ENCODE data around the gene G6PC2. TPM values are rescaled to one million over a fixed set of nuclear protein-coding genes. Genes with fewer than 3 reads are reported as not detected.

Gene G6PC2
- total RNA-seq, 1 experiment from 2014 or later: not detected

DNA sequence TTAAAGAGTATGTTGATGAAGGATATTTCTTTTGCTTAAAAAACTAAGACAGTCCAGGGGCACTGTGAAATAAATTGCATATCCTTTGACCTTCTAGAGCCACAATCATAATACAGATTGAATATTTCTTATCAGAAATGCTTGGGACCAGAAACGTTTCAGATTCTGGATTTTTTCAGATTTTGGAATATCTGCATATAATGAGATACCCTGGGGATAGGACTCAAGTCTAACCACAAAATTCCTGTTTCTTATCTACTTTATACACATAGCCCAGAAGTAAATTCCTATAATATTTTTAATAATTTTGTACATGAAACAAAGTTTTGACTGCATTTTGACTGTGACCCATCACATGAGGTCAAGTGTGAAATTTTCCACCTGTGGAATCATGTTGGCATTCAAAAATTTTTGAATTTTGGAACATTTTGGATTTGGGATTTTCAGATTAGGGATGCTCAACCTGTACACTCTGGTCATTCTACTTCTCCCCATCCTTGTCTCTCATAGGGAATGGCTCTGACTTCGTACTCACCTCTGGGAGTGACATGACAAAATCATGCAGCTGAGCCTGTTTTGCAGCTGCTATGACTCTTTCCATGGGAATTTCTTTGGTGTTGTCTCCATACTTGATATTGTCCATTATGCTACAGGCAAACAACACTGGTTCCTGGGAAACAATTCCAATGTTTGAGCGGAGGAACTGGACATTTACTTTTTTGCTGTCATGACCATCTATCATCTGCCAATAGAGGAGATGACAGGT, 25.7 kb downstream of the G6PC2 start:
- ATAC-seq (no peak), DNase-seq (ENCODE audit: low spot score) (no peak)
- H3K4me1 Mint-ChIP-seq: peaks cover 11% of the 10 kb centered on the region

DNA sequence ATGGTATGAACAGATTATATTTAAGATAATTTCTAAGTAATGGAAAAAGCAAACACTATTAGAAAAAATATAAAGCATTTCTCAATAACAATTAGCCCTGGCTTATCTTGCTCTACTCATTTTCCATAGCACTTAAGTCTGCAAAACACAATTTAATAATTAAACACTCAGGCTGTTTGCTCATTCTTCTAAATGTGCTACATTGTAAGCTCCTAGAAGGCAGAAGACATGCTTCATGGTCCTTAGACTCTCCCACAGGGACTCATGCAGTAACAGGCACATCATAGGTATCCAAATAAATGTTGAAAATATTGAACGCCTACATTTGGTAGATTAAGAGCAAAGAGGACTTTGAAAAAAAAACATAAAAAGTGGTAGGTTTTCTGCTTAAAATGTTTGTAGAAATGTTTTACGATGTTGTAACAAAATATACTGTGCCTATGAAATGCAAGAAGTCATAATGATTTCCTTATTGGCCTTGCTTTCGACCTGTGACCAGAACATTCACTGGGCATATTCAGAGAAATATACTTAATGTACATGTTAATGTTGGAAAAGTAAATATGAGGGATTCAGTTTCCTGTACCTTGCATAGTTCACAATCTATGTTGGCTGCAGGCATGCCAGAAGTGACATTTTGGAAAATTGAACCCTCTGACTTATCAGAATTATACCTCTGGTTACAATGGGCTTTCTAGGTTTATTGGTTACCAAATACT, 27.2 kb downstream of the G6PC2 start:
- DNase-seq (ENCODE audit: low spot score) (no peak), ATAC-seq (no peak)
- CTCF ChIA-PET: no interaction called here
- TF ChIP-seq, protein P1, sequence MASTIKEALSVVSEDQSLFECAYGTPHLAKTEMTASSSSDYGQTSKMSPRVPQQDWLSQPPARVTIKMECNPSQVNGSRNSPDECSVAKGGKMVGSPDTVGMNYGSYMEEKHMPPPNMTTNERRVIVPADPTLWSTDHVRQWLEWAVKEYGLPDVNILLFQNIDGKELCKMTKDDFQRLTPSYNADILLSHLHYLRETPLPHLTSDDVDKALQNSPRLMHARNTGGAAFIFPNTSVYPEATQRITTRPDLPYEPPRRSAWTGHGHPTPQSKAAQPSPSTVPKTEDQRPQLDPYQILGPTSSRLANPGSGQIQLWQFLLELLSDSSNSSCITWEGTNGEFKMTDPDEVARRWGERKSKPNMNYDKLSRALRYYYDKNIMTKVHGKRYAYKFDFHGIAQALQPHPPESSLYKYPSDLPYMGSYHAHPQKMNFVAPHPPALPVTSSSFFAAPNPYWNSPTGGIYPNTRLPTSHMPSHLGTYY (CRISPR knock-in tag; IDR thresholded peaks at IDR 0.05): no peak
- TF ChIP-seq NFATC4 (CRISPR knock-in tag; IDR thresholded peaks at IDR 0.05): no peak
- TF ChIP-seq ZNF671 (CRISPR knock-in tag; IDR thresholded peaks at IDR 0.05): no peak
- TF ChIP-seq GABPB1 (CRISPR knock-in tag; IDR thresholded peaks at IDR 0.05): no peak
- TF ChIP-seq, protein P2, sequence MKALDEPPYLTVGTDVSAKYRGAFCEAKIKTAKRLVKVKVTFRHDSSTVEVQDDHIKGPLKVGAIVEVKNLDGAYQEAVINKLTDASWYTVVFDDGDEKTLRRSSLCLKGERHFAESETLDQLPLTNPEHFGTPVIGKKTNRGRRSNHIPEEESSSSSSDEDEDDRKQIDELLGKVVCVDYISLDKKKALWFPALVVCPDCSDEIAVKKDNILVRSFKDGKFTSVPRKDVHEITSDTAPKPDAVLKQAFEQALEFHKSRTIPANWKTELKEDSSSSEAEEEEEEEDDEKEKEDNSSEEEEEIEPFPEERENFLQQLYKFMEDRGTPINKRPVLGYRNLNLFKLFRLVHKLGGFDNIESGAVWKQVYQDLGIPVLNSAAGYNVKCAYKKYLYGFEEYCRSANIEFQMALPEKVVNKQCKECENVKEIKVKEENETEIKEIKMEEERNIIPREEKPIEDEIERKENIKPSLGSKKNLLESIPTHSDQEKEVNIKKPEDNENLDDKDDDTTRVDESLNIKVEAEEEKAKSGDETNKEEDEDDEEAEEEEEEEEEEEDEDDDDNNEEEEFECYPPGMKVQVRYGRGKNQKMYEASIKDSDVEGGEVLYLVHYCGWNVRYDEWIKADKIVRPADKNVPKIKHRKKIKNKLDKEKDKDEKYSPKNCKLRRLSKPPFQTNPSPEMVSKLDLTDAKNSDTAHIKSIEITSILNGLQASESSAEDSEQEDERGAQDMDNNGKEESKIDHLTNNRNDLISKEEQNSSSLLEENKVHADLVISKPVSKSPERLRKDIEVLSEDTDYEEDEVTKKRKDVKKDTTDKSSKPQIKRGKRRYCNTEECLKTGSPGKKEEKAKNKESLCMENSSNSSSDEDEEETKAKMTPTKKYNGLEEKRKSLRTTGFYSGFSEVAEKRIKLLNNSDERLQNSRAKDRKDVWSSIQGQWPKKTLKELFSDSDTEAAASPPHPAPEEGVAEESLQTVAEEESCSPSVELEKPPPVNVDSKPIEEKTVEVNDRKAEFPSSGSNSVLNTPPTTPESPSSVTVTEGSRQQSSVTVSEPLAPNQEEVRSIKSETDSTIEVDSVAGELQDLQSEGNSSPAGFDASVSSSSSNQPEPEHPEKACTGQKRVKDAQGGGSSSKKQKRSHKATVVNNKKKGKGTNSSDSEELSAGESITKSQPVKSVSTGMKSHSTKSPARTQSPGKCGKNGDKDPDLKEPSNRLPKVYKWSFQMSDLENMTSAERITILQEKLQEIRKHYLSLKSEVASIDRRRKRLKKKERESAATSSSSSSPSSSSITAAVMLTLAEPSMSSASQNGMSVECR (CRISPR knock-in tag; IDR thresholded peaks at IDR 0.05; ENCODE audit: borderline replicate concordance): no peak
- TF ChIP-seq, protein P3, sequence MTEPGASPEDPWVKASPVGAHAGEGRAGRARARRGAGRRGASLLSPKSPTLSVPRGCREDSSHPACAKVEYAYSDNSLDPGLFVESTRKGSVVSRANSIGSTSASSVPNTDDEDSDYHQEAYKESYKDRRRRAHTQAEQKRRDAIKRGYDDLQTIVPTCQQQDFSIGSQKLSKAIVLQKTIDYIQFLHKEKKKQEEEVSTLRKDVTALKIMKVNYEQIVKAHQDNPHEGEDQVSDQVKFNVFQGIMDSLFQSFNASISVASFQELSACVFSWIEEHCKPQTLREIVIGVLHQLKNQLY (CRISPR knock-in tag; IDR thresholded peaks at IDR 0.05): no peak
- TF ChIP-seq ATF1 (CRISPR knock-in tag; IDR thresholded peaks at IDR 0.05): no peak

More for the DNA sequence above, 25.7 kb downstream of the G6PC2 start:
- TF ChIP-seq, protein P4, sequence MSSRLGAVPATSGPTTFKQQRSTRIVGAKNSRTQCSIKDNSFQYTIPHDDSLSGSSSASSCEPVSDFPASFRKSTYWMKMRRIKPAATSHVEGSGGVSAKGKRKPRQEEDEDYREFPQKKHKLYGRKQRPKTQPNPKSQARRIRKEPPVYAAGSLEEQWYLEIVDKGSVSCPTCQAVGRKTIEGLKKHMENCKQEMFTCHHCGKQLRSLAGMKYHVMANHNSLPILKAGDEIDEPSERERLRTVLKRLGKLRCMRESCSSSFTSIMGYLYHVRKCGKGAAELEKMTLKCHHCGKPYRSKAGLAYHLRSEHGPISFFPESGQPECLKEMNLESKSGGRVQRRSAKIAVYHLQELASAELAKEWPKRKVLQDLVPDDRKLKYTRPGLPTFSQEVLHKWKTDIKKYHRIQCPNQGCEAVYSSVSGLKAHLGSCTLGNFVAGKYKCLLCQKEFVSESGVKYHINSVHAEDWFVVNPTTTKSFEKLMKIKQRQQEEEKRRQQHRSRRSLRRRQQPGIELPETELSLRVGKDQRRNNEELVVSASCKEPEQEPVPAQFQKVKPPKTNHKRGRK (CRISPR knock-in tag; IDR thresholded peaks at IDR 0.05; ENCODE audit: borderline replicate concordance): no peak
- no peak for TF ChIP-seq SOX15 (CRISPR knock-in tag; IDR thresholded peaks at IDR 0.05)
- TF ChIP-seq EMX1 (CRISPR knock-in tag; IDR thresholded peaks at IDR 0.05): no peak
- TF ChIP-seq, protein P3 (CRISPR knock-in tag; IDR thresholded peaks at IDR 0.05): no peak
- no peak for TF ChIP-seq TEAD1 (CRISPR knock-in tag; IDR thresholded peaks at IDR 0.05)
- TF ChIP-seq SMAD3 (CRISPR knock-in tag; IDR thresholded peaks at IDR 0.05; ENCODE audit: borderline replicate concordance): no peak
- TF ChIP-seq, protein P5, sequence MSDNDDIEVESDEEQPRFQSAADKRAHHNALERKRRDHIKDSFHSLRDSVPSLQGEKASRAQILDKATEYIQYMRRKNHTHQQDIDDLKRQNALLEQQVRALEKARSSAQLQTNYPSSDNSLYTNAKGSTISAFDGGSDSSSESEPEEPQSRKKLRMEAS (CRISPR knock-in tag; IDR thresholded peaks at IDR 0.05): no peak
- TF ChIP-seq, protein P6, sequence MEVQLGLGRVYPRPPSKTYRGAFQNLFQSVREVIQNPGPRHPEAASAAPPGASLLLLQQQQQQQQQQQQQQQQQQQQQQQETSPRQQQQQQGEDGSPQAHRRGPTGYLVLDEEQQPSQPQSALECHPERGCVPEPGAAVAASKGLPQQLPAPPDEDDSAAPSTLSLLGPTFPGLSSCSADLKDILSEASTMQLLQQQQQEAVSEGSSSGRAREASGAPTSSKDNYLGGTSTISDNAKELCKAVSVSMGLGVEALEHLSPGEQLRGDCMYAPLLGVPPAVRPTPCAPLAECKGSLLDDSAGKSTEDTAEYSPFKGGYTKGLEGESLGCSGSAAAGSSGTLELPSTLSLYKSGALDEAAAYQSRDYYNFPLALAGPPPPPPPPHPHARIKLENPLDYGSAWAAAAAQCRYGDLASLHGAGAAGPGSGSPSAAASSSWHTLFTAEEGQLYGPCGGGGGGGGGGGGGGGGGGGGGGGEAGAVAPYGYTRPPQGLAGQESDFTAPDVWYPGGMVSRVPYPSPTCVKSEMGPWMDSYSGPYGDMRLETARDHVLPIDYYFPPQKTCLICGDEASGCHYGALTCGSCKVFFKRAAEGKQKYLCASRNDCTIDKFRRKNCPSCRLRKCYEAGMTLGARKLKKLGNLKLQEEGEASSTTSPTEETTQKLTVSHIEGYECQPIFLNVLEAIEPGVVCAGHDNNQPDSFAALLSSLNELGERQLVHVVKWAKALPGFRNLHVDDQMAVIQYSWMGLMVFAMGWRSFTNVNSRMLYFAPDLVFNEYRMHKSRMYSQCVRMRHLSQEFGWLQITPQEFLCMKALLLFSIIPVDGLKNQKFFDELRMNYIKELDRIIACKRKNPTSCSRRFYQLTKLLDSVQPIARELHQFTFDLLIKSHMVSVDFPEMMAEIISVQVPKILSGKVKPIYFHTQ (CRISPR knock-in tag; IDR thresholded peaks at IDR 0.05): no peak
- TF ChIP-seq NR1H2 (CRISPR knock-in tag; IDR thresholded peaks at IDR 0.05): no peak
- TF ChIP-seq, protein P7, sequence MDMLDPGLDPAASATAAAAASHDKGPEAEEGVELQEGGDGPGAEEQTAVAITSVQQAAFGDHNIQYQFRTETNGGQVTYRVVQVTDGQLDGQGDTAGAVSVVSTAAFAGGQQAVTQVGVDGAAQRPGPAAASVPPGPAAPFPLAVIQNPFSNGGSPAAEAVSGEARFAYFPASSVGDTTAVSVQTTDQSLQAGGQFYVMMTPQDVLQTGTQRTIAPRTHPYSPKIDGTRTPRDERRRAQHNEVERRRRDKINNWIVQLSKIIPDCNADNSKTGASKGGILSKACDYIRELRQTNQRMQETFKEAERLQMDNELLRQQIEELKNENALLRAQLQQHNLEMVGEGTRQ (CRISPR knock-in tag; IDR thresholded peaks at IDR 0.05): no peak
- no peaks in the 10 kb centered on the region for H3K27me3 Mint-ChIP-seq (ENCODE audit: low read depth)
- no peak overlapping the region for H3K27ac Mint-ChIP-seq
- POLR2A ChIA-PET: no interaction called here
- H3K36me3 Mint-ChIP-seq: no peaks in the 10 kb centered on the region
- no peak overlapping the region for H3K4me3 Mint-ChIP-seq
- CTCF ChIA-PET: no interaction called here
- 0 out of 2 replicates have a peak, but pooled peaks cover 4% of the 10 kb centered on the region for H3K9me3 Mint-ChIP-seq

More for the DNA sequence above, 27.2 kb downstream of the G6PC2 start:
- peaks cover 9% of the 10 kb centered on the region for H3K4me1 Mint-ChIP-seq
- no peak overlapping the region for H3K4me3 Mint-ChIP-seq
- no peaks in the 10 kb centered on the region for H3K36me3 Mint-ChIP-seq
- no peak overlapping the region for H3K27ac Mint-ChIP-seq
- no peaks in the 10 kb centered on the region for H3K27me3 Mint-ChIP-seq (ENCODE audit: low read depth)
- POLR2A ChIA-PET: no interaction called here
- H3K9me3 Mint-ChIP-seq: peaks cover 9% of the 10 kb centered on the region
